Activated CD4-positive, alpha-beta T cell treated with anti-CD3 and anti-CD28 coated beads, Interleukin-2, amount 50 U/mL, for 16 hours (primary cell): ENCODE measurements around the gene KIF11.
A peak's percentile ranks its signal among the peaks of the same experiment; 100 is the strongest.

Experiments used
- DNase-seq: peaks from one replicate; pipeline ENCODE4 v3.0.0-alpha.2; 2020

Gene KIF11

DNA sequence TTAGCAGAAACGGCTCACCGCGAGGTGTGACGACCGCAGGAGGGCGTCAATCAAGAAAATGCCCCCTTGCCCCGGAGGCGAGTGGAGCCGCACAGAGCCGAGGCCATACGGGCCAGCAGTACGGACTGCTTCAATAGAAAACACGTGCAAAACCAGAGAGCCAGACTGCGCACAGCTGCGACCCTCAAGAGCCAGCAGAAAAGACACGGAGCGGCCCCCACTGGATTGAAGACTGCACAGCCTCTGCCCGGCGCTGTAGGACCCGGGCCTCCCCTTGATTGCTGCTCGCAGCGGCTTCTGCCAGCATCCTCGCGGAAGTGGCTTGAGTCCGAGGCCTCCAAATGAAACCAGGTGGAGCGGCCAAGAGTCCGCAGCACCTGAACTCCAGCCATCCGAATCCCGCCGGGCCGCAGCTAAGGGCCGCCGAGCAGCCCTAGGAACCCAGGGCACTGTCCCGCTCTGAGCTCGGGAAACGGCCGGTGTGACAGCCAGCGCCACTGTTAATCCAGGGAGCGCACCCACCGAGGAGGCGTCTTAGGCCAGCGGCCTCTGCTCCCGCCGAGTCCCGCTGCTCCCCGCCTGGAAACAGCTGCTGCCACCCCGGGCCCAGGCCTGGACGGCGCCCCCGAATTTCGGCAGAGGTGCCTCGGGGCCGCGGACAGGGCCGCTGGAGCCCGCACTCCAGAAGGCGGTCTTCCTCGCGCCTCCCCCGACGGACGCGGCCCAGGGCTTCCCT, 96.2 kb downstream of the KIF11 start:
- DNase-seq: no peak

DNA sequence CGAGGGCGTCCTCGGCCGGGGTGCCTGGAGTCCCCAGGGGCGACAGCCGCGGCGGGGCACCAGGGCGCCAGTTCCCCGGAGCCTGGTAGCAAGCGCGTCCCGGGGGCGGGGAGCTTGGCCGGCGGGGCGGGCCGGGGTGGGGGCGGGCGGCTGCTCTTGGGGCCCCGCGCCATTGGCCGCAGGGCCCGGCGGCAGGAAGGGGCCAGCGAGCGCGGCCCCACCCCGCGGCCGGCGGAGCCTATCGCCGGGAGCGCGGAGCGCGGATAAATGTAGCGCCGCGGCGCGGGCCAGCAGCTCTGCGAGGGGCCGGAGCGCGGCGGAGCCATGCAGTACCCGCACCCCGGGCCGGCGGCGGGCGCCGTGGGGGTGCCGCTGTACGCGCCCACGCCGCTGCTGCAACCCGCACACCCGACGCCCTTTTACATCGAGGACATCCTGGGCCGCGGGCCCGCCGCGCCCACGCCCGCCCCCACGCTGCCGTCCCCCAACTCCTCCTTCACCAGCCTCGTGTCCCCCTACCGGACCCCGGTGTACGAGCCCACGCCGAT, 96.8 kb downstream of the KIF11 start, which contains the start of gene HHEX:
TSS of gene HHEX (plus strand) at position 293 of the 548 bp plus-strand sequence. CDS start at position 325, 32 bp downstream.
- DNase-seq: peak; percentile 17

DNA sequence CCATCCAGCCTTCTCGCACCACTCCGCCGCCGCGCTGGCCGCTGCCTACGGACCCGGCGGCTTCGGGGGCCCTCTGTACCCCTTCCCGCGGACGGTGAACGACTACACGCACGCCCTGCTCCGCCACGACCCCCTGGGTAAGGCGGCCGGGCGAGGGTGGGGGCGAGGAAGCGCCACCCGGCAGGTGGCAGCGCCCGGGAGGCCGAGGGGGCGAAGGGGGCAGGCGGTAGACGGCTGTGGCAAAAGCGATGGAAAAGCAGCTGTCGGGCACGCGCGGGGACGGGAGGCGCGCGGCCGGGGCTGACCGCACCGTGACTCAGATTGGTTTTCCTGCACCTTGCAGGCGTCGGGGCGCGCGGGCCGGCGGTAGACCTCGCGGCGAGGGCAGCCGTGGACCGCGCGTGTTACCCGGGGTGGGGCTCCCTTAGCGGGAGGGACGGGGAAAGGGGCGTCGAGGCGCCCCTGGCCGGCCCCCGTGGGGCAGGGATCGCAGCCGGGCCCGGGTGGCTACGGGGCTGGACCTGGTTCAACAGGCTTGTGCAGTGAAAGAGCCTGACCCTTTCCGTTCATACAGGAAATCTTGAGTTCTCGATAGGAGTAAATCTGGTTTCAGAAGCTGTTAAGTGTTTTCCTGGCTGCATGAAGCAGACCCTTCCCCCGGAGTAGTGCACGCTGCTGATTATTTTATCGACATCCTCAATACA, 97.4 kb downstream of the KIF11 start:
- peak; percentile 67 for DNase-seq

DNA sequence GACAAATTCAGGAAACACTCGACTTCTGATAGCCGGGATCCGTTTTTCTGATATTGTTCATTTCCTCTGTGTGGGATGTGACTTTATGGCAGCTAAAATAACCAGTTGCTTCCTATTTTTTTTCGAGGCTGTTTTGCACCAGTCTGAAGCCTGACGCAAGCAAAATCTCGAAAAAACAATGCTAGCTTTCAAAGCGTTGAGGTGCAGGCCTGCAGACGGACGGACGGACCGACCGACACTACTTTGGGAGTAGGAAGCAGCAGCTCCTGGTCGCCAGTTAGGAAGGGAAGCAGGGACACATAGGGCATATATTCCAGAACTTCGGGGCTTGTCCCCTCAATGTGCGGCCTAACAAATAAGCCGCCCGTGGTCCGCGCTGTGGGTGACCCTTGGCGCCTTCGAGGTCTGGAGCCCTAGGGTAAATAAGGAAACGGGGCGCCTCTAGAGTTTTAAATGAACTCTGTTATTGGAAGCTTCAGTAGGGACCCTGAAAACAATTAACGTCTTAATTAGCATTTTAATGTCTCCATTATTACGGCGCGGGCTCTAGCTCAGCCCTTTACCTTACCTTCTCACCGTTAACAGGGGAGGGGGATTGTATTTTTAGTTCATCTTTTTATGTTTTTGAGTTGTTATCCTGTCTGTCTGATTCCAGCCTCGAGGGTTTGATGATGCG, 98.1 kb downstream of the KIF11 start:
- DNase-seq: no peak

DNA sequence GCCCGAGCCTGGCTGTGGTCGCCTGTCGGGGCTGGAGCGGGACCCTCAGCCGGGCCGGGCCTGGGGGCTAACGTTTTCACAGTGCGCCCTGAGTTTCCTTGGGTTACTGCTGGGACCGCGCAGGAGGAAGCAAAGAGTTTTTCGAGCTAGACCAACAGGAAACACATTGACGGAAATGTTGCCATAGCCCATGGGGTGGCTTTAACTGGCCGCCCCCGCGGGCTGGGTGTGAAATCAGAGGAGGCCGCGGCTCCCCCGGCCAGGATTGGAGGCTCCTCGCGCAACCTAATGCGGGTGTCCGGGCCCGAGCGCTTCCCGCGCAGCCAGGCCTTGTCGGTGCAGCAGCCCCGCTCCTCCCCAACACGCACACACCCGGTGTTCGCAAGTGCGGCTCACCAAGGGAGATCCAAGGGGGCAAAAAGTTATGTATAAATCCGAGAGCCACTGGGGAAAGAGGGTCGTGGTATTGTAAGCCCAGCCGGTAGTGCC, 98.7 kb downstream of the KIF11 start:
- DNase-seq: no peak

DNA sequence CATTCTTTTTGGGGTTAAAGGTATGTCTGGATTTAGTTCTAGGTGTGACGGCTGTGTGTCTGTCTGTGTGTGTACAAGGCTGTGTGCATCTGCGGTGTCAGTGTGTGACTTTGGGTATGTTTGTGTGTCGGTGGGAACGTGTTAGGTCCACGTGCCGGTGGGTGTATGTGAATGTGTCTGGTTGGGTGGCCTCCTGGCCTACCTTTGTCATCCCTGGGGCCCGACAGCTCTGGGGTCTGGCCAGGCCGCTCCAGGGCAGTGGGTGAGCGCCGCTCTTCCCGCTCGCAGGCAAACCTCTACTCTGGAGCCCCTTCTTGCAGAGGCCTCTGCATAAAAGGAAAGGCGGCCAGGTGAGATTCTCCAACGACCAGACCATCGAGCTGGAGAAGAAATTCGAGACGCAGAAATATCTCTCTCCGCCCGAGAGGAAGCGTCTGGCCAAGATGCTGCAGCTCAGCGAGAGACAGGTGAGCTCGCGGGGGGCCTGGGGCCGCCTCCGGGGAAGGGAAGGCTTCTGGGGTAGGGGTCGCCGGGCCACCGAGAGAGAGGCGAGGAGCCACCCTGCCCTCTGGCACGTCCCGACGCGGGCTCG, 99.2 kb downstream of the KIF11 start:
- no peak for DNase-seq

GRCh38 chr10:92692697-92693533, 100.0 kb downstream of the KIF11 start:
- no peak for DNase-seq

DNA sequence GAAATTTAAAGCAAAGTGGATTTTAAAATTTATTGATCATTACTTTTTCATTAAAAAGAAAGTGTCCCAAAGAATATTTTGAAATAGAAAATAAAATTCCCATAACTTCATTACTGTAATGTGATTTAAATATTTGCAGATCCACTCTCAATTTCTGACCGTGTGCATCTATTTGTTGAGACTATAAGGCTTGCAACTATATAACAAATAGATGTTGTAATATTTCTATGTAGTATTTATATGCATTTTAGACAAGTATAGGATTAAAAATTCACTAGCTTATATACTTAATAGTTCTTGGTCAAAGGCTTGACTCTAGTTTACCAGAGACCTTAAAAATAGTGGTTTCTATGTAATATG, 100.6 kb downstream of the KIF11 start:
- no peak for DNase-seq

- DNase-seq: no peak
These were observed 103.0 kb downstream of the KIF11 start for GRCh38 chr10:92695679-92696605.

GRCh38 chr10:92696606-92697383, 103.9 kb downstream of the KIF11 start:
- DNase-seq: no peak

DNA sequence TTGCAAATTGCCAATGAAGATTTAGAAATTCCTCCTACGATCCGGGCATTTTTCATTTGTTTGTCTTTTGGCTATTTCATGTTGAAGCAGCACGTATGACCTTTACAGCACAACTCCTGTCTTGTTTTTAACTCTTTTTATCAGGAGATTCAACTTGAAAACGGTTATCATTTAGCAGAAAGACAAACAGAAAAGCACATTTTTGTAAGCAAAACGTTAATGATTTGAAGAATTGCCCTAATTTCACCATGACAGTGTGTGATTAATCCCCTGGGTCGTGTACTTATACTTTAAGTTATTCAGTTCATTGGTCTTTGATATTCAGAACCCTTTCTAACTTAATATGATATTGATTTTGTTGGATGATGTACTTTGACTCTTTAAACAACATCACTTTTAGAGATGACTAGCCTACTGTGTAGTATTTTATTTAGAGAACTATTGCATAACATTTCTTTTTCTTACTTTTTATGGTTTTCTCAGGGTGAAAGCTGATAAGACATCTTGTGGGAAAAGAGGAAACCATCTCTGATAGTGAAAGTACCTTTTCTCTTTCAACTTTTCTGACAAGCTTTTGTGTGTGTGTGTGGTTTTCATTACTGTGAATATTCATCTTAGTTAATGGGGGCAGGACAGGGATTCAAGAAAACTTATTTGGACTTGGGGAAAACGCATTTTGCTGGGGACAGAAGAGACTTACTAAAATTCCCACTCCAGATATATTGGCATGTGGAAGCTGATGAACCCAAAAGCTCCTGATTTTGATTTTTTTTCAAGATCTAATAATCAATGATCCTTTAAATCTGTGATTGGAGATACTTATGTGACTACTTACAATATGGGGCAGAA, 105.0 kb downstream of the KIF11 start:
- peak; percentile 10 for DNase-seq

DNA sequence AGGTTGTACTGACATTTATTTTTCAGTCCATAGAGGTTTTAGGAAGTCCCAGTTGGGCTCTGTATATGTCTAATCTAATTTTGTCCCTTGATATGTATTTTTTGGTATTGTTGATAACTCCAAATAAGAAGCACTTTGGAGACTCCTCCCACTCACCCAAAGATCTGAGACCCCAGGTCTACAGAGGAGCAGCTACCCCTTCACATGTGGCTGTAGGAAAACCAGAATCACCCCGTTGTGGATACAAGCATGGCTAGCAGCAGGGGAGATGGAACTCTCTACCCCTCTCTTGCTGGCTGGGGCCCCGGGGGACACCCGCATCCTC, 106.2 kb downstream of the KIF11 start:
- no peak for DNase-seq

DNA sequence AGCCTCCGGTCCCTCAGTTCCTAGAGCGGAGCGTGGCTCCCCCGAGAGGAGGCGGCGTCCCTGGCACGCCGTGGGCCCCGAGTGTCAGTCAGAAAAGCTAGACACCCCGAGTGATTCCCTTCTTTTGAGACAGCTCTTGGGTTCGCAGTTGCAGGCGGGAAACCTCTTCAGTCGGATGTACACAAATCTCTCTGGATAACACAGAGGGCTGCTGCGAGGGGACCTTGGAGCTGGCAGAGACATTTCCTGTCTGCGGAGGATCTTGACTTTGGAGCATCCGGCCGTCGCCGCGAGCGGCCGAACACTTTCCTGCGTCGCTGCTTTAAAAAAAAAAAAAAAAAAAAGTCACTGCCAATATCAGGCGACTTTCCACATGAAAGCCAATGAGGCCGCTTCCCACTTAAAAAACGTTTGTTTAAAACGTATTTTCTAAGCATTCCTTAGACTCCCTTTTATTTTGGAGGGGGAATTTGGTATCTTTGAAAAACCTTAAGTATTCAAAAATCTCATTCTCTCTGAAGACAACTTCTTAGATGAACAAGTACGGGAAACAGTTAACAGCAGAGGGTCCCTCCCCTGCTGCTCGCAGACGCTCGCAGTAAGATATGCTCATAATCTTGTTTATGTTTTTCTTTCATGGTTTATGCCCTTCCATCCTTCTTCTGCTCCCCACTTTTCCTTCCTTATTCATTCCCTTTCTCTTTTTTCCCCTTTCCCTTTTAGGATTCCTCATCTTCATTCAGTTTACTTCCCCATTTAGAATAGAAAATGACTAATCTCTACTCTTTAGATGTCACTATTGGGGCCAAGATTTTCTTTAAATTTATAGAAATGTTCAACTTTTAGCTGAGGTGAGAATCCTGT, 106.8 kb downstream of the KIF11 start:
- DNase-seq: peak; percentile 46

DNA sequence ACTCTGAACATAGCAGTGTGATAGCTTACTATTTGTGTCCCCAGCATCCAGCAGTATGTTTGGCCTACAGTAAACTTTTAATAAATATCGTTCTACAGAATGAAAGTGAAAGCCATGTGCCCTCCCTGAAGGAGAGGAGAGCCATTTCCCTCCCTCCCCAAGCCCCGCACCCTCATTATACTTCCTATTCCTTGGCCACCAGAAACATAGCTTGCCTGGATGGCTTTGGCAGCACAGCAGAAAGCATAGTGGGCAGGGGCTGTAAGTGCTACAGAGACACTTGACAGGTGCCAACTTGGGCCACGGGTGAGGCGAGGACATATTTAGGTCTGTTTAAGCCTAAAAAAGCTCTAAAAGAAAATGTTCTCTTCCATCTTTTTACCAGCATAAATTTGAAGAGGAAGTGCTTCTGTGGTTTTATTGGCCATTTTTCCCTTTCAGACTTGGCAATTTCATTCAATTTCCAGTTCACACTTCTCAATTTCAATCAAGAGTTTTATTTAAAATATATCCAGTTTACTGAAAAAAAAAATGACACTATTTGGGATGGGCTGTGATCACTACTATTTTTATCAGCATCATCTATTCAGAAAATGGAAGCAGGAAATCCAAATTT, 109.5 kb downstream of the KIF11 start:
- DNase-seq: no peak
